GM18870 (cell line): Measurements from ENCODE around the gene BMAL1.
"Not testable (repeated sequence)": the region's sequence is repeated elsewhere in the genome, so short reads cannot be mapped to it uniquely, and the experiment has no call there.

Experiments
- ATAC-seq: cut with Tn5 transposase; IDR thresholded peaks from one replicate; pipeline ENCODE4 v1.9.1; 2021; ENCODE audit warnings: moderate library complexity; ENCODE audit not compliant: unreplicated experiment

Gene BMAL1

DNA sequence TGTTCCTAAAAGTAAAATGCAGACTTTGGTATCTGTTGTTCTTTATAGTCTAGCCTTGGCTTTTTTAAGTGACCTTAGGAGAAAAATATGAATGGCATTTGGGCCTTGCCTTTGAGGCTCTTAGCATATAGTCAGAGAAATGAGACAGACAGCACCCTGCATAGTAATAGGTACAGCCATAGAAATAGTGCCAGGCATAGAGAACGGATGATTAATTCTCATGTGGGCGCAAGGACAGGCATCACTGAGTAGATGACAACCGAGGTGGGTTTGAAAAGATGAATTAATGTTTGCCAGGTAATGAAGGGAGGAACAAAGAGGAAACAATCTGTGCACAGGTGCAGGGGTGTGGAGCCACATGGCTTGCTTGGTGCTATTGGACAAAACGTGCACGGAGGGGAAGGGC lies 90.5 kb downstream of the BMAL1 start:
- ATAC-seq: no peak

DNA sequence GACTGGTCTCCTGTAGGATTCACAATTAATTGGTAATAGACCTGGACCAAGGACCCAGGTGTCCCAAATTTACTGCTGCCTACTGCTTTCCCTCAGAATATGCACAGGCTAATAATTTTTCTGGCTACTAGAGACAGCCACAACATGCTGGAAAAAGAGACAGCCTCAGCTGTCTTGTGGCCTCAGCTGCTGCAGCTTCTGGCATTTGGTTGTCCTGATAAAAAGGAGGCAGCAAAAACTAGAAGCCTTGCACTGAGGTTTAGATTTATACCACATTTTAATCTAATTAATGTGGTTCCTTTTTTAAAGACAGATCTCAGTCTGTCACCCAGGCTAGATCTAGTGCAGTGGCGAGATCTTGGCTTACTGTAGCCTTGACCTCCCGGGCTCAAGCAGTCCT lies 95.6 kb downstream of the BMAL1 start:
- ATAC-seq: no peak

GRCh38 chr11:13375798-13376197 lies 98.2 kb downstream of the BMAL1 start:
- ATAC-seq: no peak

GRCh38 chr11:13376402-13376801 lies 98.8 kb downstream of the BMAL1 start:
- no peak for ATAC-seq

- ATAC-seq: no peak
Measured at GRCh38 chr11:13376838-13377237, 99.2 kb downstream of the BMAL1 start.

- no peak for ATAC-seq
Measured at GRCh38 chr11:13378316-13378715, 100.7 kb downstream of the BMAL1 start.

- no peak for ATAC-seq
Measured at GRCh38 chr11:13380731-13381130, 103.1 kb downstream of the BMAL1 start.

DNA sequence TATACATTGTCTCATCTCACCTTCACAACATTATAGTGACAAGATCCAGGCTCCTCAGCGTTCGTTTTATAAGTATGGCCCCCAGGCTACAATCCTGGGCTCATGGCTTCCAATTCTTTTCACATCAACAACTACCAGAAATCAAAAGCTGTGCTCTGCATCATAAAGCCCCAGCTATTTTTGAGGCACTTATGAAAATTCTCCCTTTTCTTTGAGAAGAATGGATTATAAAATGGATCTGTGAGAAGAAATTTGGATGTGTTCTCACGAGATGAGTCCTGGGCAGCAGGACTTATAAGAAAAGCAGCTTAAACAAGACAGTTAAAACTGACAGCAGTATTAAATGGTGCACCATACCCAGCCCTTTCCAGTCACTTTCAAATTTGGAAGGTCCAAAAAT lies 105.2 kb downstream of the BMAL1 start:
- no peak for ATAC-seq

GRCh38 chr11:13384908-13385640 lies 107.5 kb downstream of the BMAL1 start:
- ATAC-seq: no peak

- ATAC-seq: no peak
Measured at GRCh38 chr11:13386567-13386966, 109.0 kb downstream of the BMAL1 start.

- no peak for ATAC-seq
Measured at GRCh38 chr11:13388741-13389140, 111.2 kb downstream of the BMAL1 start.

GRCh38 chr11:13391217-13391616 lies 113.6 kb downstream of the BMAL1 start:
- no peak for ATAC-seq

- not testable (repeated sequence) for ATAC-seq
Measured at GRCh38 chr11:13398335-13398734, 120.7 kb downstream of the BMAL1 start.

- ATAC-seq: no peak
Measured at GRCh38 chr11:13405220-13405619, 127.6 kb downstream of the BMAL1 start.

DNA sequence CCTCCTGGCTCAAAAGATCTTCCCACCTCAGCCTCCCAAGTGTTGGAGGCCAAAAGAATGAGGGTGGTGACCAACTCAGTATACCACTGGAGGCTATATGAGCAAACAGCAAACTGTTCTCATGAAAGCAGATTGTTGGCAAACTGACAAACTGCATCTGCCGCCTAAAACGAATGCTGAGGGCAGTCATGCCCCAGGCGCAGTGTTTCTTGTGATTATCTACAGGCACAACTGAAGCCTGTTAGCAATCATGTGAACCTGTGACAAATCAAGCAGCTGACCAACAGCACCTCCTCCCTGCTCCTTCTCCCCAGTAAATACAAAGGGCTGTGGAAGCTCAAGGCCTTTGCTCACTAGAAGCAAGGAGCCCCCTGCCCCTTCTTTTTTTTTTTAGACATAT lies 137.6 kb downstream of the BMAL1 start:
- ATAC-seq: no peak

DNA sequence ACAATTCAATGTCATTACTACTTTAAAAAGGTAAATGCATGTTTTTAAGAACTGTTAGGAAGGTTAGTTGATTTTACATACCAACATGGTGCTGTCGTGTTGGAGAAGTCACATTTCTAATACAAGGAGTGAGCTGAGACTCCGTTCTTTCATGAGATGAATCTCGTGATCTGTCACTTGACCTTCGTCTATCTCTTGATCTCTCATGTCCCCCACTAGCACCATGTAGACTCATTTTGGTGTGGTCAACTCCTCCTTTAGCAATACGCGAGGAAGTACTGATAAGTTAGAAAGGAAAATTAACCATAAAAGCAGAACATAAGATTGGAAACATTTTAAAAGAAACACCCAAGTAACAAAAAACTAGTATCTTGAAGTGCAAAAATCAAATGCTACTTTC lies 144.0 kb downstream of the BMAL1 start:
- no peak for ATAC-seq

- ATAC-seq: no peak
Measured at GRCh38 chr11:13423372-13423771, 145.8 kb downstream of the BMAL1 start.

DNA sequence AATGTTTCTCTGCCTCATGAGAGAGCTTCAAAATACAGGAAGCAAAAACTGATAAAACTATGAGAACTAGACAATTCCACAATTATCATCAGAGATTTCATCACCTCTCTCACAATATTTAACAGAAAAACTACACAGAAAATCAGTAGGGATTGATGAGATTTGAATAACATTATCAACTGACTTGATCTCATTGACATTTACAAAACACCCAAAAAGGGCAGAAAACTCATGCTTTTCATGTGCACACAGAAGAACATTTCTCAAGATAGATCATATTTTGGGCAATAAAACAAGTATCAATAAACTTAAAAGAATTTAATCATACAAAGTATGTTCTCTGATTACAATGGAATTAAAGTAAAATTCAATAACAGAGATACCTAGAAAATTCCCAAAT lies 149.8 kb downstream of the BMAL1 start:
- no peak for ATAC-seq

GRCh38 chr11:13429288-13429687 lies 151.7 kb downstream of the BMAL1 start:
- ATAC-seq: no peak

GRCh38 chr11:13429836-13430235 lies 152.2 kb downstream of the BMAL1 start:
- no peak for ATAC-seq

DNA sequence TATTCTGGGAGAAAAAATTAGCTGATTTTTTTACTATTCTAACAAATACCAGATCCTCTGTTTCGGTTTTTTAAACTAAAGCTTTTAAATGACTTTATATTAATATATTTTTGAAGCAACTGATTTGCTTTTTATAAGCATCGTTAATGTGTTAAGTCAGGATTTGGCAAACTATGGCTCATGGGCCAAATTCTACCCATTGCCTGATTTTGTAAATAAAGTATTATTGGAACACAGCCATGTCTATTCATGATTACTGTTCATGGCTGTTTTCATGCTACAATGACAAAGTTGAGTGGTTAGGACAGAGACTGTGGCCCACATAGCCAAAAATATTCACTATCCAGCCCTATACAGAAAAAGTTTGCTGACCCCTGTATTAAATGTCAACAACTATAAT lies 155.8 kb downstream of the BMAL1 start:
- no peak for ATAC-seq

DNA sequence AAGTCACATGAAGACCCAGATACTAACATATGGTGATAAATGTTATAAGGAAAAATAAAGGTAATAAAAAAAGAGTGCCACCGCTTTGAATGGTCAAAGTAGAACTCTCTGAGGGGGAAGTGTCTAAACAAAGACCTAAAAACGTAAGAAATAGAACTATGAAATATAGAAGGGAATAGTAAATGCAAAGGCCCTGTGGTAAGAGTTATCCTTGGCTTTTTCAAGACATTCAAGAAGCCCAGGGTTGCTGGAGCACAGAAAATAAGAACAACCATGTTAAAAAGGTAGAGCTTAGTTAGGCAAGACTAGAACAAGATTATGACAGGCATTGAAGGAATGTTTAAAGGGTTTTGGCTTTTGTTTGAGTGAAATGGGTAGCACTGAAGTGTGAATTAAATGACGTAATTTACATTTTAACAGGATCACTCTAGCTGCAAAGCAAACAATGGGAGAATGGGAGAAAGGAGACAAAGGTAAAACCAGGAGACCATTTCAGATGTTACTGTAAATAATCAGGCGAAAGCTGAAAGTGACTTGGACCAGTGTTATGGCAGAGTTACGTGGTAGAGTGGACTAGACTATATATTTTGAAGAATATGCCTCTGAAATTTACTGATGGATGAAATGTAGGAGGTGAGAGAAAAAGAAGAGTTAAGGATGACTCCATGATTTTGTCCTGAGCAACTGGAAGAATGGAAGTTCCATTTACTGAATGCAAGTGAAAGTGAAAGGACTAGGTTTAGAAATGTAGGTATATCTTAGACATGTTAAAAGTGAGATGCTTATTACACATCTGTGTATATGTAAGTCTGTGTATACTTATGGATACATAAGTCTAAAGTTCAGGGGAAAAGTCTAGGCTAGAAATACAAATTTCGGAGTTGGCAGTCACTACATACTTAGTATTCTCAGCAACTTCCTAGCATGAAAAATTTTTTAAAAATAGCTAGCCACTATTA lies 156.9 kb downstream of the BMAL1 start:
- ATAC-seq: no peak
